Panc1 (cell line): ENCODE results near the gene KIRREL3. TPM values are rescaled to one million over a fixed set of nuclear protein-coding genes. Genes with fewer than 3 reads are reported as not detected.

Experiments used
- ATAC-seq: fragments of 200-7000 bp; cut with Tn5 transposase; 2 replicates; pipeline ENCODE4 v1.9.1; 2020; ENCODE audit warnings: mild to moderate bottlenecking, moderate library complexity
- BruUV-seq: library from RNA; stranded (reverse); fragments of 400-500 nt; replicated peaks from 2 replicates; lab custom pipeline; 2021; lab: Mats Ljungman, UMichigan
- CTCF ChIA-PET: fragments of 300-600 bp; sonication (Branson Sonifier 250); formaldehyde crosslinking; loops from one replicate; lab custom pipeline; 2022; ENCODE audit warnings: antibody characterized with exemption; lab: Charles Lee
- POLR2A ChIA-PET: fragments of 300-600 bp; sonication (Branson Sonifier 250); formaldehyde crosslinking; loops from one replicate; lab custom pipeline; 2022; ENCODE audit warnings: antibody characterized with exemption; lab: Charles Lee
- DNase-seq: peaks from one replicate; pipeline ENCODE4 v3.0.0-alpha.2; 2010; ENCODE audit warnings: low read depth, low spot score
- H3K27ac ChIP-seq: 2 replicates; pipeline ENCODE4 v1.5.1; 2011; ENCODE audit warnings: mild to moderate bottlenecking, low read length, inconsistent platforms
- H3K27me3 ChIP-seq: fragments of 200-500 bp; sonication (Bioruptor generic); 2 replicates; pipeline ENCODE4 v1.6.0; 2014; ENCODE audit warnings: low read length, inconsistent platforms; ENCODE audit not compliant: control insufficient read depth, insufficient read depth
- H3K36me3 ChIP-seq: fragments of 200-500 bp; sonication (Bioruptor generic); 2 replicates; pipeline ENCODE4 v1.5.1; 2014; ENCODE audit warnings: inconsistent platforms, mild to moderate bottlenecking, low read length, moderate library complexity; ENCODE audit not compliant: control insufficient read depth, insufficient read depth
- H3K4me1 ChIP-seq: 2 replicates; pipeline ENCODE4 v1.5.1; 2011; ENCODE audit warnings: inconsistent platforms, mild to moderate bottlenecking, low read length, moderate library complexity; ENCODE audit not compliant: control insufficient read depth, insufficient read depth
- H3K4me3 ChIP-seq, 2 experiments: 2 replicates each; pipeline ENCODE4 v1.5.1; 2011 to 2012; ENCODE audit warnings: low read depth in 2 of 2, low read length in 2 of 2, mild to moderate bottlenecking in 2 of 2, inconsistent platforms in 1 of 2, moderate library complexity in 1 of 2
- H3K9me3 ChIP-seq: fragments of 200-500 bp; sonication (Bioruptor generic); 2 replicates; pipeline ENCODE4 v1.5.1; 2014; ENCODE audit warnings: low read depth, mild to moderate bottlenecking, inconsistent platforms, low read length, moderate library complexity; ENCODE audit not compliant: control insufficient read depth, insufficient read depth
- CTCF ChIP-seq: fragments of 450-650 bp; IDR thresholded peaks from 2 replicates; pipeline ENCODE4 v1.5.1; 2017; ENCODE audit warnings: mild to moderate bottlenecking
- POLR2AphosphoS5 ChIP-seq: IDR thresholded peaks from 2 replicates; pipeline ENCODE4 v1.6.1; 2012; ENCODE audit warnings: mild to moderate bottlenecking, low read depth, low read length, moderate library complexity
- REST ChIP-seq, 2 experiments: IDR thresholded peaks; 2 replicates each; pipeline ENCODE4 v1.6.1; 2011 to 2012; ENCODE audit warnings: low read depth in 2 of 2, control low read depth in 1 of 2, low read length in 1 of 2, mild to moderate bottlenecking in 1 of 2, moderate library complexity in 1 of 2; ENCODE audit not compliant: insufficient read depth in 1 of 2
- SIN3A ChIP-seq: IDR thresholded peaks from 2 replicates; pipeline ENCODE4 v1.6.1; 2012; ENCODE audit warnings: low read depth, mild to moderate bottlenecking, low read length, moderate library complexity, borderline replicate concordance; ENCODE audit not compliant: insufficient read depth
- TCF7L2 ChIP-seq: IDR thresholded peaks from 2 replicates; pipeline ENCODE4 v1.6.1; 2011; ENCODE audit warnings: mild to moderate bottlenecking, low read depth, low read length, inconsistent platforms
- in situ Hi-C: cut with HindIII; loops from 2 replicates; pipeline ENCODE4 v1.10.0; 2016; ENCODE audit warnings: low sequenced_read_pairs, low pct_unique_long_range_greater_than_20kb
- intact Hi-C: fragments of 100-400 bp; cut with micrococcal nuclease; formaldehyde crosslinking; loops from one replicate; pipeline ENCODE4 v1.10.0; 2022; ENCODE audit not compliant: unreplicated experiment
- total RNA-seq: library from RNA; stranded (reverse); gene quantifications from one replicate; pipeline ENCODE4 v1.2.1, GENCODE V29; 2021; ENCODE audit not compliant: unreplicated experiment

Gene KIRREL3
- total RNA-seq, 1 experiment from 2014 or later = 0.36 TPM

GRCh38 chr11:126888115-126888712 lies 112.4 kb downstream of the KIRREL3 start:
- BruUV-seq = no TSS peak
- H3K27me3 ChIP-seq = no peaks in the 10 kb centered on the region
- no peak overlapping the region for H3K4me3 ChIP-seq
- H3K9me3 ChIP-seq = no peaks in the 10 kb centered on the region
- ATAC-seq (no peak), DNase-seq (no peak)
- in situ Hi-C loops = no loop called here
- H3K36me3 ChIP-seq = no peaks in the 10 kb centered on the region
- TF ChIP-seq TCF7L2 (no peak), SIN3A (no peak), REST (IDR thresholded peaks at IDR 0.05; ENCODE audit: insufficient read depth in 1 of 2, low read depth in 2 of 2, low read length in 1 of 2) (no peak), POLR2AphosphoS5 (no peak), CTCF (no peak)
- POLR2A ChIA-PET = no interaction called here
- H3K27ac ChIP-seq = no peak overlapping the region
- H3K4me1 ChIP-seq = no peaks in the 10 kb centered on the region
- intact Hi-C loops = no loop called here
- CTCF ChIA-PET = no interaction called here

DNA sequence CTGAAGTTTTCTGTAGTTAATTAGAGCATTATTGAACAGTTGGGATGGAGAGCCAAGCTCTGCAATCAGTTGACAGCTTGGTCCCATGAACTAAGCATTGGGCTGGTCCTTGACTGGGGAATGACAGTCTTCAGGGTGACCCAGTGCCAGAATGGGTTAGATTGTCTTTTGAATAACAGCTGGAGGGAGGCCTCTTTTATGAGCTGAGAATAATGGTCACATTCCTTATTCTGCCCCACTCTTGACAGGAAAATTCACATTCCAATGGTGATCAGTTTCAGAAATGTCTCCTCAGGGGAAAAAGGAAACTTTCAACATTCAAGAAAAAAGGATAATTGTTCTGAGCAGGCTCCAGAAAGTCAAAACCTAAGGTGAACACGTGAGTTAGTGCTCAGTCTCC lies 113.9 kb downstream of the KIRREL3 start:
- ChIA-PET POLR2A (no interaction called here), CTCF (no interaction called here)
- TF ChIP-seq SIN3A = no peak
- no peak for TF ChIP-seq CTCF
- no peak for TF ChIP-seq POLR2AphosphoS5
- TF ChIP-seq TCF7L2 = no peak
- no peak for TF ChIP-seq REST (IDR thresholded peaks at IDR 0.05; ENCODE audit: insufficient read depth in 1 of 2, low read depth in 2 of 2, low read length in 1 of 2)
- in situ Hi-C loops = no loop called here
- Histone ChIP-seq H3K27ac (no peak overlapping the region), H3K4me1 (no peaks in the 10 kb centered on the region), H3K9me3 (no peaks in the 10 kb centered on the region), H3K36me3 (no peaks in the 10 kb centered on the region), H3K4me3 (no peak overlapping the region), H3K27me3 (no peaks in the 10 kb centered on the region)
- DNase-seq (no peak), ATAC-seq (no peak)
- intact Hi-C loops = no loop called here
- no TSS peak for BruUV-seq
